Loucy (cell line): ENCODE measurements around the gene SLC22A1.

ENCODE experiments used
- CTCF ChIP-seq: fragments of 200-600 bp; sonication (generic); conservative IDR thresholded peaks from 2 replicates; pipeline ENCODE4 v1.5.1; 2014; ENCODE audit warnings: mild to moderate bottlenecking, antibody characterized with exemption, low read length
- EZH2phosphoT487 ChIP-seq: fragments of 200-600 bp; IDR thresholded peaks from 2 replicates; pipeline ENCODE4 v1.6.1; 2018; ENCODE audit warnings: antibody characterized with exemption, mild to moderate bottlenecking, moderate library complexity, borderline replicate concordance

DNA sequence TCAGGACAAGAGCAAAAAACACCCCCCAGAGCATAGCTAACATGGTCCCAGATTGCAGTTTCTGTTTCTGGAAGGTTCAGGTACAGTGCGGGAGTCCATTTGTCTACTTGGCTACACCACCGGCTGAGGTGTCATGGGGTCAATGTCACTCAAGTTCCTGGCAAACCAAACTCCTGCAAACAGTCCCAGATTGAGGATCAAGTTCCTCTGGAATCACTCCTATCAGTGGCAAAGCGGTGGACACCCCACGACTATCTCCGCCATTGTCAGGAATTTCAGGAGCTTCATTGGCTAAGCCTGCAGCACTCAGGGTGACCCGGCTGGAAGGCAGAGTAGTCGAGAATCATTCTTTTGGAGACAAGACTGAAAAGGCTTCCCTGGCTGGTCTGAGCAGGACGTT, 41.8 kb downstream of the SLC22A1 start:
- no peak for TF ChIP-seq EZH2phosphoT487
- no peak for TF ChIP-seq CTCF
